HG02943 (cell line): ENCODE data around the gene SH3RF1.
"Not testable (repeated sequence)": the region's sequence is repeated elsewhere in the genome, so short reads cannot be mapped to it uniquely, and the experiment has no call there.

Experiments used
- ATAC-seq: cut with Tn5 transposase; IDR thresholded peaks from one replicate; pipeline ENCODE4 v1.9.1; 2021; ENCODE audit warnings: mild to moderate bottlenecking, low read depth, moderate library complexity; ENCODE audit not compliant: unreplicated experiment

SH3RF1 gene

GRCh38 chr4:169229571-169230028 is 41.2 kb downstream of the SH3RF1 start:
- ATAC-seq = no peak

- no peak for ATAC-seq
Measured at GRCh38 chr4:169228076-169228475, 42.7 kb downstream of the SH3RF1 start.

- ATAC-seq = no peak
Measured at GRCh38 chr4:169226565-169226964, 44.2 kb downstream of the SH3RF1 start.

GRCh38 chr4:169225812-169226211 is 44.9 kb downstream of the SH3RF1 start:
- ATAC-seq = no peak

- no peak for ATAC-seq
Measured at GRCh38 chr4:169225058-169225751, 45.6 kb downstream of the SH3RF1 start.

- no peak for ATAC-seq
Measured at GRCh38 chr4:169222761-169223160, 48.0 kb downstream of the SH3RF1 start.

- ATAC-seq = no peak
Measured at GRCh38 chr4:169221662-169222061, 49.1 kb downstream of the SH3RF1 start.

GRCh38 chr4:169220854-169221411 is 49.8 kb downstream of the SH3RF1 start:
- ATAC-seq = no peak

- no peak for ATAC-seq
Measured at GRCh38 chr4:169220447-169220846, 50.3 kb downstream of the SH3RF1 start.

GRCh38 chr4:169219440-169219839 is 51.3 kb downstream of the SH3RF1 start:
- no peak for ATAC-seq

- ATAC-seq = no peak
Measured at GRCh38 chr4:169215656-169216055, 55.1 kb downstream of the SH3RF1 start.

GRCh38 chr4:169212981-169213380 is 57.8 kb downstream of the SH3RF1 start:
- no peak for ATAC-seq

- ATAC-seq = peak; percentile 85
Measured at GRCh38 chr4:169210504-169211118, 60.1 kb downstream of the SH3RF1 start.

GRCh38 chr4:169209388-169209883 is 61.3 kb downstream of the SH3RF1 start:
- no peak for ATAC-seq

- ATAC-seq = no peak
Measured at GRCh38 chr4:169208516-169208915, 62.2 kb downstream of the SH3RF1 start.

GRCh38 chr4:169208090-169208455 is 62.7 kb downstream of the SH3RF1 start:
- no peak for ATAC-seq

GRCh38 chr4:169207436-169208089 is 63.2 kb downstream of the SH3RF1 start:
- ATAC-seq = no peak

GRCh38 chr4:169205744-169206080 is 65.0 kb downstream of the SH3RF1 start:
- no peak for ATAC-seq

GRCh38 chr4:169205075-169205743 is 65.5 kb downstream of the SH3RF1 start:
- no peak for ATAC-seq

- ATAC-seq = no peak
Measured at GRCh38 chr4:169203891-169204290, 66.9 kb downstream of the SH3RF1 start.

GRCh38 chr4:169203278-169203677 is 67.5 kb downstream of the SH3RF1 start:
- ATAC-seq = not testable (repeated sequence)
